ENCODE measurements around the gene TENM4. TPM values are rescaled to one million over a fixed set of nuclear protein-coding genes. Genes with fewer than 3 reads are reported as not detected.

The TENM4 gene
- total RNA-seq, 2 experiments from 2014 or later: not detected

GRCh38 chr11:79253280-79253679 lies 187.6 kb downstream of the TENM4 start:
- POLR2A ChIA-PET: no interaction called here
- H3K79me2 ChIP-seq (ENCODE audit: insufficient read depth, low read depth, low read length): no peaks in the 10 kb centered on the region
- H3K4me3 ChIP-seq (ENCODE audit: low read depth, low read length, poor library complexity, severe bottlenecking): no peak overlapping the region
- H3K36me3 ChIP-seq (ENCODE audit: insufficient read depth, low read length): no peaks in the 10 kb centered on the region
- CTCF ChIA-PET (ENCODE audit: unreplicated experiment): no interaction called here
- intact Hi-C loops (cut with micrococcal nuclease; ENCODE audit: unreplicated experiment): no loop called here
- no peak for DNase-seq (ENCODE audit: low spot score)
- TF ChIP-seq CTCF (conservative IDR thresholded peaks at IDR 0.05; ENCODE audit: low read length) (no peak), EZH2phosphoT487 (IDR thresholded peaks at IDR 0.05; ENCODE audit: borderline replicate concordance, low read depth, low read length) (no peak)
- H4K20me1 ChIP-seq (ENCODE audit: insufficient read depth, low read length): no peaks in the 10 kb centered on the region
- H2AFZ ChIP-seq (ENCODE audit: low read length): no peak overlapping the region
- no peaks in the 10 kb centered on the region for H3K4me1 ChIP-seq (ENCODE audit: insufficient read depth, low read length, poor library complexity, severe bottlenecking)
- H3K9me2 ChIP-seq (ENCODE audit: insufficient read depth, low read length): no peaks in the 10 kb centered on the region
- BruUV-seq (replicated peaks): no TSS peak
- no peak overlapping the region for H3K4me2 ChIP-seq (ENCODE audit: low read length)
- no peak overlapping the region for H3K27ac ChIP-seq (ENCODE audit: low read depth, low read length, poor library complexity, severe bottlenecking)
- no peaks in the 10 kb centered on the region for H3K9me3 ChIP-seq (ENCODE audit: low read length)

- no peaks in the 10 kb centered on the region for H4K20me1 ChIP-seq (ENCODE audit: insufficient read depth, low read length)
- H3K4me2 ChIP-seq (ENCODE audit: low read length): no peak overlapping the region
- H3K9me2 ChIP-seq (ENCODE audit: insufficient read depth, low read length): no peaks in the 10 kb centered on the region
- no peaks in the 10 kb centered on the region for H3K36me3 ChIP-seq (ENCODE audit: insufficient read depth, low read length)
- no peak overlapping the region for H2AFZ ChIP-seq (ENCODE audit: low read length)
- BruUV-seq (replicated peaks): no TSS peak
- H3K4me1 ChIP-seq (ENCODE audit: insufficient read depth, low read length, poor library complexity, severe bottlenecking): no peaks in the 10 kb centered on the region
- ChIA-PET POLR2A (no interaction called here), CTCF (ENCODE audit: unreplicated experiment) (no interaction called here)
- H3K27ac ChIP-seq (ENCODE audit: low read depth, low read length, poor library complexity, severe bottlenecking): no peak overlapping the region
- H3K9me3 ChIP-seq (ENCODE audit: low read length): no peaks in the 10 kb centered on the region
- DNase-seq (ENCODE audit: low spot score): no peak
- H3K4me3 ChIP-seq (ENCODE audit: low read depth, low read length, poor library complexity, severe bottlenecking): no peak overlapping the region
- intact Hi-C loops (cut with micrococcal nuclease; ENCODE audit: unreplicated experiment): no loop called here
- no peaks in the 10 kb centered on the region for H3K79me2 ChIP-seq (ENCODE audit: insufficient read depth, low read depth, low read length)
- TF ChIP-seq EZH2phosphoT487 (IDR thresholded peaks at IDR 0.05; ENCODE audit: borderline replicate concordance, low read depth, low read length) (no peak), CTCF (conservative IDR thresholded peaks at IDR 0.05; ENCODE audit: low read length) (no peak)
Observed at GRCh38 chr11:79249295-79249993, 191.4 kb downstream of the TENM4 start.

GRCh38 chr11:79244798-79245197 lies 196.0 kb downstream of the TENM4 start:
- Histone ChIP-seq H2AFZ (ENCODE audit: low read length) (no peak overlapping the region), H3K9me2 (ENCODE audit: insufficient read depth, low read length) (no peaks in the 10 kb centered on the region), H4K20me1 (ENCODE audit: insufficient read depth, low read length) (no peaks in the 10 kb centered on the region), H3K9me3 (ENCODE audit: low read length) (no peaks in the 10 kb centered on the region), H3K4me2 (ENCODE audit: low read length) (no peak overlapping the region), H3K27ac (ENCODE audit: low read depth, low read length, poor library complexity, severe bottlenecking) (no peak overlapping the region), H3K4me3 (ENCODE audit: low read depth, low read length, poor library complexity, severe bottlenecking) (no peak overlapping the region), H3K36me3 (ENCODE audit: insufficient read depth, low read length) (no peaks in the 10 kb centered on the region), H3K4me1 (ENCODE audit: insufficient read depth, low read length, poor library complexity, severe bottlenecking) (no peaks in the 10 kb centered on the region), H3K79me2 (ENCODE audit: insufficient read depth, low read depth, low read length) (no peaks in the 10 kb centered on the region)
- ChIA-PET POLR2A (interaction anchor here (0.6 kb wide), 1 partner anchor 1617 kb away, joined by 3 read pairs; no protein-coding TSS in a partner anchor), CTCF (ENCODE audit: unreplicated experiment) (no interaction called here)
- intact Hi-C loops (cut with micrococcal nuclease; ENCODE audit: unreplicated experiment): no loop called here
- DNase-seq (ENCODE audit: low spot score): no peak
- TF ChIP-seq CTCF (conservative IDR thresholded peaks at IDR 0.05; ENCODE audit: low read length) (no peak), EZH2phosphoT487 (IDR thresholded peaks at IDR 0.05; ENCODE audit: borderline replicate concordance, low read depth, low read length) (no peak)
- BruUV-seq (replicated peaks): no TSS peak
